Ureter (tissue), 1 donor: ENCODE results near the gene BST1. TPM values are rescaled to one million over a fixed set of nuclear protein-coding genes. Genes with fewer than 3 reads are reported as not detected.
"Not testable (repeated sequence)": the region's sequence is repeated elsewhere in the genome, so short reads cannot be mapped to it uniquely, and the experiment has no call there.

Source experiments
- DNase-seq: peaks from one replicate; pipeline ENCODE4 v3.0.0-alpha.2; 2020; ENCODE audit warnings: low spot score
- total RNA-seq: library from RNA; stranded (reverse); gene quantifications from one replicate; pipeline ENCODE4 v1.2.4, GENCODE V29; 2023
- donor health status: DM: yes; HTN: yes; CAD: no.

The BST1 gene
- total RNA-seq, 1 donor from 2014 or later = 18.6 TPM

GRCh38 chr4:15744016-15744545 lies 41.2 kb downstream of the BST1 start:
- no peak for DNase-seq

GRCh38 chr4:15746110-15746509 lies 43.2 kb downstream of the BST1 start:
- DNase-seq = no peak

GRCh38 chr4:15749001-15749400 lies 46.1 kb downstream of the BST1 start:
- no peak for DNase-seq

- DNase-seq = no peak
Measured at GRCh38 chr4:15751153-15751552, 48.3 kb downstream of the BST1 start.

- DNase-seq = no peak
Measured at GRCh38 chr4:15753081-15753480, 50.2 kb downstream of the BST1 start.

GRCh38 chr4:15753786-15754185 lies 50.9 kb downstream of the BST1 start:
- no peak for DNase-seq

- DNase-seq = no peak
Measured at GRCh38 chr4:15754323-15754722, 51.5 kb downstream of the BST1 start.

- DNase-seq = no peak
Measured at GRCh38 chr4:15755321-15756155, 52.7 kb downstream of the BST1 start.

GRCh38 chr4:15756361-15756861 lies 53.5 kb downstream of the BST1 start:
- no peak for DNase-seq

- no peak for DNase-seq
Measured at GRCh38 chr4:15757054-15757453, 54.2 kb downstream of the BST1 start.

GRCh38 chr4:15758294-15758693 lies 55.4 kb downstream of the BST1 start:
- DNase-seq = no peak

- DNase-seq = not testable (repeated sequence)
Measured at GRCh38 chr4:15762460-15762859, 59.6 kb downstream of the BST1 start.

- DNase-seq = no peak
Measured at GRCh38 chr4:15765391-15765790, 62.5 kb downstream of the BST1 start.

- no peak for DNase-seq
Measured at GRCh38 chr4:15765910-15766697, 63.2 kb downstream of the BST1 start.

GRCh38 chr4:15766821-15767220 lies 64.0 kb downstream of the BST1 start:
- DNase-seq = no peak

- no peak for DNase-seq
Measured at GRCh38 chr4:15769202-15769601, 66.3 kb downstream of the BST1 start.

- no peak for DNase-seq
Measured at GRCh38 chr4:15771216-15772058, 68.6 kb downstream of the BST1 start.

- DNase-seq = no peak
Measured at GRCh38 chr4:15774020-15774420, 71.2 kb downstream of the BST1 start.

GRCh38 chr4:15776871-15777648 lies 74.2 kb downstream of the BST1 start:
- DNase-seq = no peak

- no peak for DNase-seq
Measured at GRCh38 chr4:15777697-15778288, 74.9 kb downstream of the BST1 start.
